Measurements from ENCODE around the gene CSRP3.

CSRP3 gene

DNA sequence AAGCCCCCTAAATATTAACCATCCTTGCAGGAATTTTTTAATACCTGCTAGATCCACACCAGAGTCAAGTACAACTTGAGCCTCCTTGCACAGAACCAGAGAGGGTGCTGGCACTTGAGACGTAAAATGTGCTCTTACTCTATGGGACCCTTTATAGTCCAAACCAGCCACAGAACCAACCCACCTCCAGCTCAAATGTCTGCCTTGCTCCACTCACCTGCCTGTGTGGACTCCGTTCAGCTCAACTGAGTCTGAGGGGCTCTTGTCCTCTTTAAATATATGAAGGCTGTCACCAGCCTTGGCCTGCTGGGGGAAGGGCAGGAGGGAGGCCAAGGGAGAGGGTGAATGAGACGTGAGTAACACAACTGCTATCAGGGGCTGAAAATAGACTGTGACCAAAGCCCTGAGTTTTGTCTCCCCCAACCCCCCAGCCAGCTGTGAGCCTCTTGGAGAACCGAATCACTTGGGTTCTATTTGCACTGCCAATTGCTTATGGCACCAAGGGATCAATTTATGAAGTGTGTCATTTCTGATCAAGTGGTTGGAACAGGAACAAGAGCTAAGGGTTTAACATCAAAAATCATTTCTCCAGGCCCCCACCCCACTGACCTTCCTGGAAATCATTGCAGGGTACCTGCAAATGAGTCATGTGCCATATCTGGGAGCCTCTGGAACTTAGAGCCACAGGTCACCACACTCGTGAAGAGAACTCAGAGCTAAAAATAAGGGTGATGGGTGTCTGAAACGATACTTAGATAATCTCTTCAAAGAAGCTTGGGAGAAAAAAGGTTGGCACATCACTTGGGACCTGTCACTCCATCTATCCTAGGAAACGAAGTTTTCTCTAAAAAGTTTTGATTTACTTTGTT is at the start of gene CSRP3:
Gene CSRP3, minus strand, starts transcription at position 247 of the 869 bp plus-strand sequence. CDS start 9,535 bp downstream, outside the sequence.
- Mint-ChIP-seq H3K27ac (ENCODE audit: low read depth) (no peak within 1 kb of the TSS), H3K27me3 (peaks cover 19% of the 10 kb centered on the region), H3K4me3 (no peak within 1 kb of the TSS), H3K4me1 (no peaks in the 10 kb centered on the region), H3K9me3 (no peaks in the 10 kb centered on the region), H3K36me3 (ENCODE audit: insufficient read depth) (peaks cover 1% of the 10 kb centered on the region)
- DNase-seq (ENCODE audit: low spot score in 2 of 2) (no peak), ATAC-seq (replicated peaks; ENCODE audit: extremely low read depth, poor library complexity, severe bottlenecking) (no peak)

- ATAC-seq (replicated peaks; ENCODE audit: extremely low read depth, poor library complexity, severe bottlenecking) (no peak), DNase-seq (ENCODE audit: low spot score in 2 of 2) (no peak)
- Mint-ChIP-seq H3K27me3 (peaks cover 7% of the 10 kb centered on the region), H3K36me3 (ENCODE audit: insufficient read depth) (no peaks in the 10 kb centered on the region), H3K4me1 (no peaks in the 10 kb centered on the region), H3K27ac (ENCODE audit: low read depth) (no peak overlapping the region), H3K4me3 (no peak overlapping the region), H3K9me3 (no peaks in the 10 kb centered on the region)
Observed at GRCh38 chr11:19251577-19251976, 49.8 kb upstream of the CSRP3 start.

- H3K36me3 Mint-ChIP-seq (ENCODE audit: insufficient read depth), result peaks cover 3% of the 10 kb centered on the region
Observed at GRCh38 chr11:19246816-19247215, 45.0 kb upstream of the CSRP3 start.

GRCh38 chr11:19245351-19245750 is 43.6 kb upstream of the CSRP3 start:
- H3K27ac Mint-ChIP-seq (ENCODE audit: low read depth), result no peak overlapping the region
- H3K4me1 Mint-ChIP-seq, result peaks cover 14% of the 10 kb centered on the region
- ATAC-seq (replicated peaks; ENCODE audit: extremely low read depth, poor library complexity, severe bottlenecking), result no peak
- H3K27me3 Mint-ChIP-seq, result peaks cover 47% of the 10 kb centered on the region
- H3K9me3 Mint-ChIP-seq, result no peaks in the 10 kb centered on the region
- no peak overlapping the region for H3K4me3 Mint-ChIP-seq
- H3K36me3 Mint-ChIP-seq (ENCODE audit: insufficient read depth), result peaks cover 5% of the 10 kb centered on the region
- no peak for DNase-seq (ENCODE audit: low spot score in 2 of 2)

More at GRCh38 chr11:19246816-19247215, 45.0 kb upstream of the CSRP3 start:
- ATAC-seq (replicated peaks; ENCODE audit: extremely low read depth, poor library complexity, severe bottlenecking) (no peak), DNase-seq (ENCODE audit: low spot score in 2 of 2) (no peak)
- peaks cover 9% of the 10 kb centered on the region for H3K4me1 Mint-ChIP-seq
- peaks cover 46% of the 10 kb centered on the region for H3K27me3 Mint-ChIP-seq
- no peaks in the 10 kb centered on the region for H3K9me3 Mint-ChIP-seq
- no peak overlapping the region for H3K27ac Mint-ChIP-seq (ENCODE audit: low read depth)
- no peak overlapping the region for H3K4me3 Mint-ChIP-seq

DNA sequence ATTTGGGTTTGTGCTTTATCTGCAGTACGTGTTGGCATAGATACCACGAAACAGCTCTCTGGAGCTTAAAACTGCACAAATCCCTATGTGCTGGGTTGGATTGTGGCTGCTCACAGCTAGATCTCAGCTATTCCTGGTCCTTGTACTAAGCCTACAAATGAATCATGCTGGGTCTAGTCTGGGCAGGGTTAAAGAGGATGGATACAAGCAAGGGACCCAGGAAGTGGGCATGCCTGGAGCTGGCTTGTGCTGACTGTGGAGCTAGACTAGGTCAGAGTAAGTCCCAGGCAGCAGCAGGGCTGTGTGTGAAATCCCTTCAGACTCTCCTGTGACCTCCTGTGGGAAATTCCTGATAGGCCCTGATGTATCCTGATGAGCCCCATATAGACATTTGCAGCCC is 42.8 kb upstream of the CSRP3 start:
- ATAC-seq (replicated peaks; ENCODE audit: extremely low read depth, poor library complexity, severe bottlenecking) (no peak), DNase-seq (ENCODE audit: low spot score in 2 of 2) (no peak)
- no peak overlapping the region for H3K4me3 Mint-ChIP-seq
- H3K27me3 Mint-ChIP-seq, result peaks cover 47% of the 10 kb centered on the region
- H3K27ac Mint-ChIP-seq (ENCODE audit: low read depth), result no peak overlapping the region
- peaks cover 5% of the 10 kb centered on the region for H3K36me3 Mint-ChIP-seq (ENCODE audit: insufficient read depth)
- no peaks in the 10 kb centered on the region for H3K9me3 Mint-ChIP-seq
- H3K4me1 Mint-ChIP-seq, result peaks cover 16% of the 10 kb centered on the region

DNA sequence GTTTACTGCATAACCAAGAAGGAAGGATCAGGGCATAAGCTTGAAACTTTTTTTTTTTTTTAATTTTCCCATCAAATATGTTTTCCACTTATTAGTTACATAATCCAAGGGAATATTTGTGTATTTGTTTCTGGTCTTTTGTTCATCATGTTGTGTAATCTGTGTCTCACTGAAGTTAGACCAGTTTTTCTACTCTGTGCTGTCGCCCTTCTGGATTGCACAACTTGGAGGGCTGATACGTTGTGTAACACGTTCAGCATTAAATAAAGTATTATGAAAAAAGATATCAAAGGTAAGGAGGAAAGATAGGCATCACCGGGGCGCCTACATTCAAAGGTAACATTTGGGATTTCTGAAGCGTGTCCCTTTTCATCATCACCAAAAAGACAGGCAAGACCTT is 42.3 kb upstream of the CSRP3 start:
- Mint-ChIP-seq H3K27me3 (peaks cover 47% of the 10 kb centered on the region), H3K4me3 (no peak overlapping the region), H3K4me1 (peaks cover 16% of the 10 kb centered on the region)

DNA sequence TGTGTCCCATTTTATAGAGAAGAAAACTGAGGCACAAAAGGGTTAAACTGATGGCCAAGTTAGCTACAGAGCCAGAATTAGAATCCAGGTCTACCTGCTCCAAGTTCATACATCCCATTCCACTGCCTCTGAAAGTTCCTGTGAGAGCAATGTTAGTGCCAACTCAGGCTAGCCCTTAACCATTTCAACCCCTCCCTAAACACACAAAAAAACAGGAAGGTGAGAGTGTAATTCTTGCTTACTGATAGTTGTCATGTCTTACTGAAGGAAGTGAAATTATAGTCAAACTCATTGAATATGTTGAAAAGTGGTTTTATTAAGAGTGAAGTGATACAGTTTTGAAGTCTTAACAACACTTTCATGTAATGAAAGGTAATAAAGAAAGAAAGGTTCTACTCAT is 41.8 kb upstream of the CSRP3 start:
- H3K27me3 Mint-ChIP-seq, result peaks cover 47% of the 10 kb centered on the region
- peaks cover 16% of the 10 kb centered on the region for H3K4me1 Mint-ChIP-seq
- peaks cover 5% of the 10 kb centered on the region for H3K36me3 Mint-ChIP-seq (ENCODE audit: insufficient read depth)
- H3K9me3 Mint-ChIP-seq, result no peaks in the 10 kb centered on the region
- DNase-seq (ENCODE audit: low spot score in 2 of 2) (no peak), ATAC-seq (replicated peaks; ENCODE audit: extremely low read depth, poor library complexity, severe bottlenecking) (no peak)
- no peak overlapping the region for H3K27ac Mint-ChIP-seq (ENCODE audit: low read depth)
- H3K4me3 Mint-ChIP-seq, result no peak overlapping the region

More for the DNA sequence above, 42.3 kb upstream of the CSRP3 start:
- ATAC-seq (replicated peaks; ENCODE audit: extremely low read depth, poor library complexity, severe bottlenecking) (no peak), DNase-seq (ENCODE audit: low spot score in 2 of 2) (no peak)
- no peak overlapping the region for H3K27ac Mint-ChIP-seq (ENCODE audit: low read depth)
- H3K9me3 Mint-ChIP-seq, result no peaks in the 10 kb centered on the region
- H3K36me3 Mint-ChIP-seq (ENCODE audit: insufficient read depth), result peaks cover 5% of the 10 kb centered on the region

DNA sequence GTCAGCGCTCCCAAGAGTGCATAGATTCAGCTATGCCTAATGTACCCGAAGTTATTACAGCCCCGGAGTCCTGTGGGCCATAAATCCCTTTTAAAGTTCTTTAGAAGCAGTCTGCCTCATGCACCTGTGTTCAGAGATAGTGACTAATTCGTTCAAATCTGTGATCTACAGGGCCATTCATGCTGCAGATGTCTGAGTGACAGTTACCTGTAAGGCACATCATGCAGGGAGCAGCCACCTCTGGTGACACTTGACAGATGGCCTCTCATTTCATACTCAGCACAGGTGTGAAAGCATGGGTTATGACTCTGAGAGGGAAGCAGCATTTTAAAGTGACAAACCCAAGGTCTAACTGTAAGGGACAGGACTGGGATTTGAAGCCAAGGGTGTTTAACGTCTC is 41.4 kb upstream of the CSRP3 start:
- Mint-ChIP-seq H3K27me3 (peaks cover 47% of the 10 kb centered on the region), H3K4me3 (no peak overlapping the region), H3K4me1 (peaks cover 16% of the 10 kb centered on the region), H3K36me3 (ENCODE audit: insufficient read depth) (peaks cover 5% of the 10 kb centered on the region), H3K27ac (ENCODE audit: low read depth) (no peak overlapping the region), H3K9me3 (no peaks in the 10 kb centered on the region)
- ATAC-seq (replicated peaks; ENCODE audit: extremely low read depth, poor library complexity, severe bottlenecking), result no peak
- no peak for DNase-seq (ENCODE audit: low spot score in 2 of 2)

DNA sequence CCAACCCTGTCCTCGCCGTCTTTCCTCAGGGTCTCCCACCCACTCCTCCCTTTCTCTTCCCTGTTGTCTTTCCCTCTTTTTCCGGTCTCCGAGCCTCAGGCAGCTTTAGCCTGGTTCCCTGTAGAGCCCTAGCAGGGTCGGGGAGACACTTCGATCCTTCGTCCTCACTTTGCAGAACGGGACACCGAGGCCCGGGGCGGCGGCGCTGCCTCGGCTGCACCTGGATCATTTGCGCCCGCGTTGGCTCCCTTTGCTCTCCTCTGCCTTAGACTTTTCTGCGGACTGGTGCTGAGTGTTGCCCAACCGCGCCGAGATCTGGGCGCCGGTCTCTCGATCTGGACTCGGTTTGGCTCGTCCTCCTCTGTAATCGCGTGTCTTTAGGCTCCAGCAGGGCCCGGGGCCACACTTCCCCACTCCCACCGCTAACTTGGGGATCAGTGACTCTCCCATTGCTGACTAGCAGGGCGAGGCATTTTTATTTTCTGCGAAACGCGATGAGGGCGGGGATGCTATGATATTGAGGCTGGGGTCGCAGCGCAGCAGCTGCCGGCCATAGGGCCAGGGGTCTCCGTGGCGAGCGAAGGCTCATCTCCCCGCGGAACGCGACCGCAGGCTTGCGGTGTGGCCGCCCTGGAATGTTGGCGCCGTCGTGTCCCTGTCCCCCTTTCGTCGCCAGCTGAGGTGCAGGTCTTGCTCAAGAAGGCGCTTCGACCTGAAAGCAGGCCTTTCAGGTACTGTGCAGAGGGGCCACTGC is 40.6 kb upstream of the CSRP3 start:
- H3K27me3 Mint-ChIP-seq, result peaks cover 47% of the 10 kb centered on the region

DNA sequence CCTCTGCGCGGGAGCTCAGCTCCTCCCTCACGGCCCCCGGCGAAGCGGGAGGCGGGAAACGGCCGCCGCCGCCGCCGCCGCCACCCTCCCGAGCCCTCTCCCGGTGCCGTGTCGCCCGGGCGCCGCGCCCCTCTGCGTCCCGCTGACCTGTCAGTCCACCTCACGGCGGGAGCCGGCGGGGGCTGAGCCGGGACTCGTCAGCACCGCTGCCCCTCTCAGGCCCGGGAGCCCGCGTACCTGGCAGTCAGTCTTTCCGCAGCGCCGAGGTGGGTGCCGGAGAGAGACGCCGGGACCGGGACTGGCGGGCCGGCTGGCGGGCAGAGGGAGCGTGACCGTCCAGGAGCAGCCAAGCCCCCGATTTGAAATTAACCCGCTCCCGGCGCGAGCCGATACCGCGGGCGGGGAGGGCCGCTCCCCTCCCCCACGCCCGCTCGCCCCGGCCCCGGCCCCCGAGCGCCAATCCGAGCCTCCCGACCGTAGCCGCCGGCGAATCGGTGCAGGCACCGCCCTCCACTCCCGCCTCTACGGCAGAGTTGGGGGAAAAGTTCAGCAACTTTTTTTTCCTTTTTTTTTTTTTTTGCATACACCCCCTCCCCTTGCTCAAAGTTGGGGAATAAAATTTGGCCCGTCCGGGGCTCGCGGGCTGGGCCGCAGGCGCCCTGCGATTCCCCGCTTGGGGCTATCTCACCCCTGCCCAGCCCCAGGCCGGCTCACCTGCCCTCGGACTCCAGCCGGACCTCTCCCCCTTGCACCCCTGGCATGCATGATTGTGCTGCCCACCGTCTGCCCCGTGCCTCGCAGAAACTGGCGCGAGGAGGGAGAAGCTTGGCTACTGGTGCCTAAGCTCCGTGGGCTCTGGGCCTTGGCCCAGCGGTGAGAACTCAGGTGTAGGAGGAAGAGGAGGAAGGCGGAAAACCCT is 39.7 kb upstream of the CSRP3 start:
- H3K27me3 Mint-ChIP-seq, result peaks cover 40% of the 10 kb centered on the region
- peak overlapping the region; percentile 86 for H3K4me3 Mint-ChIP-seq
- no peaks in the 10 kb centered on the region for H3K9me3 Mint-ChIP-seq
- H3K36me3 Mint-ChIP-seq (ENCODE audit: insufficient read depth), result peaks cover 5% of the 10 kb centered on the region
- peaks cover 16% of the 10 kb centered on the region for H3K4me1 Mint-ChIP-seq
- H3K27ac Mint-ChIP-seq (ENCODE audit: low read depth), result peak overlapping the region; percentile 39
- ATAC-seq (replicated peaks; ENCODE audit: extremely low read depth, poor library complexity, severe bottlenecking) (peak; percentile 33), DNase-seq (ENCODE audit: low spot score in 2 of 2) (peak in 1 of 2 donors; percentile 20)

More for the DNA sequence above, 40.6 kb upstream of the CSRP3 start:
- Mint-ChIP-seq H3K4me3 (peak overlapping the region; percentile 86), H3K27ac (ENCODE audit: low read depth) (peak overlapping the region; percentile 39), H3K36me3 (ENCODE audit: insufficient read depth) (peaks cover 5% of the 10 kb centered on the region), H3K4me1 (peaks cover 16% of the 10 kb centered on the region), H3K9me3 (no peaks in the 10 kb centered on the region)
- DNase-seq (ENCODE audit: low spot score in 2 of 2), result no peak
- ATAC-seq (replicated peaks; ENCODE audit: extremely low read depth, poor library complexity, severe bottlenecking), result no peak

GRCh38 chr11:19240420-19241259 is 38.9 kb upstream of the CSRP3 start, which contains the start of gene E2F8:
Gene E2F8 (minus strand): TSS chr11:19240945. CDS start chr11:19240121, 824 bp downstream.
- ATAC-seq (replicated peaks; ENCODE audit: extremely low read depth, poor library complexity, severe bottlenecking) (peak; percentile 63), DNase-seq (ENCODE audit: low spot score in 2 of 2) (peak; percentile 65 to 70)
- peak within 1 kb of the TSS; percentile 86 for H3K4me3 Mint-ChIP-seq
- peaks cover 32% of the 10 kb centered on the region for H3K27me3 Mint-ChIP-seq
- no peaks in the 10 kb centered on the region for H3K9me3 Mint-ChIP-seq
- H3K36me3 Mint-ChIP-seq (ENCODE audit: insufficient read depth), result peaks cover 5% of the 10 kb centered on the region
- H3K4me1 Mint-ChIP-seq, result peaks cover 16% of the 10 kb centered on the region
- no peak within 1 kb of the TSS for H3K27ac Mint-ChIP-seq (ENCODE audit: low read depth)

All from central memory CD8-positive, alpha-beta T cell (primary cell).